HL-60 (cell line): ENCODE data around the gene UQCRC2.

Experiments used
- CTCF ChIP-seq: IDR thresholded peaks from one replicate; pipeline ENCODE4 v1.5.1; 2011; ENCODE audit warnings: low read length, control low read depth, inconsistent platforms; ENCODE audit not compliant: insufficient read depth
- GABPA ChIP-seq: IDR thresholded peaks from 2 replicates; pipeline ENCODE4 v1.6.1; 2012; ENCODE audit warnings: low read depth
- POLR2AphosphoS5 ChIP-seq: IDR thresholded peaks from 2 replicates; pipeline ENCODE4 v1.6.1; 2012; ENCODE audit warnings: low read depth
- REST ChIP-seq: IDR thresholded peaks from 2 replicates; pipeline ENCODE4 v1.6.1; 2012; ENCODE audit warnings: low read depth; ENCODE audit not compliant: insufficient replicate concordance
- SPI1 ChIP-seq: IDR thresholded peaks from 2 replicates; pipeline ENCODE4 v1.6.1; 2012; ENCODE audit warnings: low read depth, mild to moderate bottlenecking, borderline replicate concordance

DNA sequence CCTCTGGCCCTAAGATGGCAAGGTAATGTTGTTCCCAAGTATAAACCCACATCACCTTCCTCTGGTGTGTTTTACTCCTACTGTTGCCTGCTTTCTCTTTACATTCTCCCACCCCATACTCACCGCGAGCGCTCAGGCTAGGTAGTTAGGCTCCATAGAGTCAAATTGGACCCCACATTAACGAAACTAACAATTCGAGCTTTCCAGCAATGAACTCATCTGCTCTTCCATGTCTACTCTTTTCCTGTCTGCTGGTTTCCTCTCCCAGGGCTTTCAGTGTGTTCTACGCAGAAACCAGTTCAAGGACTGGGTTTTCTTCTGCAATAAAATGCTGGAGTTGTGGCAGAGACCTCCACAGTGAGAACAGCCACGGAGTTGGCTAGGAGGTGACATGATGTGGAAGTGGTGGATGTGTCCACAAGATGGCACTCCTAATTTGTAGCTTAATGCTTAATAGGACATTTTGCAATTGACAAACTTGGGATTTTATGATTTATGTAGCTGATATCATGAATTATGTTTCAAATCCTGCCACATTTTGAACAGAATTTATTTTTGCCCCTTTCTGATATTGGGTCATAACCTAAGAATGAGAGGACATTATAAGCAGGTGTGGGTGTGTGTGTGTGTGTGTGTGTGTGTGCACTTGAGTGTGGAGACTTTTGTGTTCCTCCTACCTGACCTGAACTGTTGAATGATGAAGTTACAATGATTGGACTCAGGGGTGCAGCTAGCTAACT, 2.2 kb upstream of the UQCRC2 start:
- TF ChIP-seq CTCF (peak; percentile 50), POLR2AphosphoS5 (no peak), SPI1 (no peak; the same call in 1 of the 2 replicates), REST (no peak), GABPA (no peak)
